ENCODE results near the gene OLFM3. TPM values are rescaled to one million over a fixed set of nuclear protein-coding genes. Genes with fewer than 3 reads are reported as not detected.

OLFM3 gene
- total RNA-seq, 1 experiment from 2014 or later, result not detected

GRCh38 chr1:101953623-101954022 is 43.1 kb downstream of the OLFM3 start:
- intact Hi-C loops (cut with micrococcal nuclease; ENCODE audit: unreplicated experiment), result no loop called here
- H3K4me1 Mint-ChIP-seq (ENCODE audit: low read depth, unreplicated experiment), result no peaks in the 10 kb centered on the region
- no peak overlapping the region for H3K4me3 Mint-ChIP-seq (ENCODE audit: low read depth, unreplicated experiment)
- TF ChIP-seq CTCF (IDR thresholded peaks at IDR 0.05; ENCODE audit: unreplicated experiment), result no peak
- H3K9me3 Mint-ChIP-seq (ENCODE audit: low read depth, unreplicated experiment), result peaks cover 3% of the 10 kb centered on the region
- H3K27me3 Mint-ChIP-seq (ENCODE audit: unreplicated experiment), result no peaks in the 10 kb centered on the region
- no TSS peak for BruUV-seq (replicated peaks)
- no peak for DNase-seq
- CTCF ChIA-PET, result no interaction called here
- H3K36me3 Mint-ChIP-seq (ENCODE audit: insufficient read depth, unreplicated experiment), result no peaks in the 10 kb centered on the region
- no peak overlapping the region for H3K27ac Mint-ChIP-seq (ENCODE audit: unreplicated experiment)

GRCh38 chr1:101945884-101946283 is 50.8 kb downstream of the OLFM3 start:
- Mint-ChIP-seq H3K27me3 (ENCODE audit: unreplicated experiment) (no peaks in the 10 kb centered on the region), H3K4me1 (ENCODE audit: low read depth, unreplicated experiment) (no peaks in the 10 kb centered on the region), H3K4me3 (ENCODE audit: low read depth, unreplicated experiment) (no peak overlapping the region), H3K36me3 (ENCODE audit: insufficient read depth, unreplicated experiment) (no peaks in the 10 kb centered on the region), H3K9me3 (ENCODE audit: low read depth, unreplicated experiment) (peaks cover 3% of the 10 kb centered on the region), H3K27ac (ENCODE audit: unreplicated experiment) (no peak overlapping the region)
- DNase-seq, result no peak
- intact Hi-C loops (cut with micrococcal nuclease; ENCODE audit: unreplicated experiment), result no loop called here
- no TSS peak for BruUV-seq (replicated peaks)
- CTCF ChIA-PET, result no interaction called here
- TF ChIP-seq CTCF (IDR thresholded peaks at IDR 0.05; ENCODE audit: unreplicated experiment), result no peak

- H3K27me3 Mint-ChIP-seq (ENCODE audit: unreplicated experiment), result no peaks in the 10 kb centered on the region
- intact Hi-C loops (cut with micrococcal nuclease; ENCODE audit: unreplicated experiment), result no loop called here
- no peaks in the 10 kb centered on the region for H3K36me3 Mint-ChIP-seq (ENCODE audit: insufficient read depth, unreplicated experiment)
These were observed 53.5 kb downstream of the OLFM3 start for GRCh38 chr1:101943237-101943636.

GRCh38 chr1:101942516-101943193 is 54.1 kb downstream of the OLFM3 start:
- H3K27ac Mint-ChIP-seq (ENCODE audit: unreplicated experiment), result no peak overlapping the region
- TF ChIP-seq CTCF (IDR thresholded peaks at IDR 0.05; ENCODE audit: unreplicated experiment), result no peak
- H3K9me3 Mint-ChIP-seq (ENCODE audit: low read depth, unreplicated experiment), result no peaks in the 10 kb centered on the region
- H3K4me3 Mint-ChIP-seq (ENCODE audit: low read depth, unreplicated experiment), result no peak overlapping the region
- no peaks in the 10 kb centered on the region for H3K27me3 Mint-ChIP-seq (ENCODE audit: unreplicated experiment)
- no TSS peak for BruUV-seq (replicated peaks)
- no peaks in the 10 kb centered on the region for H3K36me3 Mint-ChIP-seq (ENCODE audit: insufficient read depth, unreplicated experiment)
- CTCF ChIA-PET, result interaction anchor here (0.6 kb wide), 1 partner anchor 55 kb away, joined by 7 read pairs; no protein-coding TSS in a partner anchor
- no peak for DNase-seq
- intact Hi-C loops (cut with micrococcal nuclease; ENCODE audit: unreplicated experiment), result no loop called here
- no peaks in the 10 kb centered on the region for H3K4me1 Mint-ChIP-seq (ENCODE audit: low read depth, unreplicated experiment)

More at GRCh38 chr1:101943237-101943636, 53.5 kb downstream of the OLFM3 start:
- no peak for TF ChIP-seq CTCF (IDR thresholded peaks at IDR 0.05; ENCODE audit: unreplicated experiment)
- no peaks in the 10 kb centered on the region for H3K9me3 Mint-ChIP-seq (ENCODE audit: low read depth, unreplicated experiment)
- no peaks in the 10 kb centered on the region for H3K4me1 Mint-ChIP-seq (ENCODE audit: low read depth, unreplicated experiment)
- CTCF ChIA-PET, result interaction anchor here (0.6 kb wide), 1 partner anchor 54 kb away, joined by 7 read pairs; no protein-coding TSS in a partner anchor
- no TSS peak for BruUV-seq (replicated peaks)
- no peak overlapping the region for H3K27ac Mint-ChIP-seq (ENCODE audit: unreplicated experiment)
- DNase-seq, result no peak
- H3K4me3 Mint-ChIP-seq (ENCODE audit: low read depth, unreplicated experiment), result no peak overlapping the region
